Ishikawa (cell line): Measurements from ENCODE around the gene APOM.

Experiments
- CEBPB ChIP-seq: IDR thresholded peaks from 2 replicates; pipeline ENCODE4 v1.6.1; 2012
- CREB1 ChIP-seq: IDR thresholded peaks from 2 replicates; pipeline ENCODE4 v1.6.1; 2012; ENCODE audit warnings: low read depth
- EGR1 ChIP-seq: IDR thresholded peaks from 2 replicates; pipeline ENCODE4 v1.6.1; 2012
- EP300 ChIP-seq: IDR thresholded peaks from 2 replicates; pipeline ENCODE4 v1.6.1; 2012; ENCODE audit warnings: borderline replicate concordance
- FOXM1 ChIP-seq: IDR thresholded peaks from 2 replicates; pipeline ENCODE4 v1.6.1; 2012; ENCODE audit warnings: low read depth, borderline replicate concordance
- MAX ChIP-seq: IDR thresholded peaks from 2 replicates; pipeline ENCODE4 v1.6.1; 2012
- NFIC ChIP-seq: IDR thresholded peaks from 2 replicates; pipeline ENCODE4 v1.6.1; 2012
- RAD21 ChIP-seq: IDR thresholded peaks from 2 replicates; pipeline ENCODE4 v1.6.1; 2012; ENCODE audit warnings: low read depth
- REST ChIP-seq: IDR thresholded peaks from 2 replicates; pipeline ENCODE4 v1.6.1; 2012; ENCODE audit warnings: low read depth, mild to moderate bottlenecking
- TAF1 ChIP-seq: IDR thresholded peaks from 2 replicates; pipeline ENCODE4 v1.6.1; 2012; ENCODE audit warnings: low read depth, mild to moderate bottlenecking
- TCF12 ChIP-seq: IDR thresholded peaks from 2 replicates; pipeline ENCODE4 v1.6.1; 2012; ENCODE audit warnings: low read depth
- TEAD4 ChIP-seq: IDR thresholded peaks from 2 replicates; pipeline ENCODE4 v1.6.1; 2012
- USF1 ChIP-seq: IDR thresholded peaks from 2 replicates; pipeline ENCODE4 v1.6.1; 2012
- YY1 ChIP-seq: IDR thresholded peaks from 2 replicates; pipeline ENCODE4 v1.6.1; 2012; ENCODE audit warnings: low read depth
- ZBTB7A ChIP-seq: IDR thresholded peaks from 2 replicates; pipeline ENCODE4 v1.6.1; 2012; ENCODE audit warnings: low read depth

The APOM gene

GRCh38 chr6:31690231-31691077 is 34.8 kb downstream of the APOM start:
- no peak for TF ChIP-seq RAD21
- TF ChIP-seq NFIC: no peak
- no peak for TF ChIP-seq CEBPB
- no peak for TF ChIP-seq CREB1
- no peak for TF ChIP-seq FOXM1
- no peak for TF ChIP-seq TAF1
- no peak for TF ChIP-seq ZBTB7A
- TF ChIP-seq TEAD4: no peak
- TF ChIP-seq REST: no peak
- no peak for TF ChIP-seq YY1
- TF ChIP-seq USF1: no peak
- TF ChIP-seq EP300: no peak

- TF ChIP-seq EP300 (no peak), REST (no peak)
Observed at GRCh38 chr6:31691078-31691463, 35.4 kb downstream of the APOM start.

GRCh38 chr6:31691564-31692108 is 35.9 kb downstream of the APOM start:
- TF ChIP-seq TAF1 (no peak), USF1 (no peak), TCF12 (no peak)

- no peak for TF ChIP-seq EGR1
- no peak for TF ChIP-seq FOXM1
- TF ChIP-seq REST: no peak
- TF ChIP-seq EP300: no peak
- TF ChIP-seq TCF12: no peak
- TF ChIP-seq MAX: no peak
- TF ChIP-seq TAF1: no peak
- TF ChIP-seq CREB1: no peak
- no peak for TF ChIP-seq NFIC
- TF ChIP-seq TEAD4: no peak
- no peak for TF ChIP-seq USF1
- no peak for TF ChIP-seq RAD21
- no peak for TF ChIP-seq YY1
- no peak for TF ChIP-seq ZBTB7A
- TF ChIP-seq CEBPB: no peak
Observed at GRCh38 chr6:31692353-31692752, 36.7 kb downstream of the APOM start.
